Vagina (tissue), 2 donors: ENCODE results near the gene CRYBG1. TPM values are rescaled to one million over a fixed set of nuclear protein-coding genes. Genes with fewer than 3 reads are reported as not detected.

Source experiments
- DNase-seq, 2 donors: peaks; one replicate each; pipeline ENCODE4 v3.0.0-alpha.2; 2017; ENCODE audit errors: extremely low spot score in 2 of 2
- H3K27ac ChIP-seq: fragments of 200-600 bp; sonication (generic); one replicate; pipeline ENCODE4 v1.5.1; 2019
- H3K27me3 ChIP-seq: fragments of 200-600 bp; sonication (generic); one replicate; pipeline ENCODE4 v1.5.1; 2019
- H3K36me3 ChIP-seq, 2 donors: fragments of 200-600 bp; sonication (generic); one replicate each; pipeline ENCODE4 v1.5.1; 2017 to 2019
- H3K4me1 ChIP-seq: fragments of 200-600 bp; sonication (generic); one replicate; pipeline ENCODE4 v1.5.1; 2019
- H3K4me3 ChIP-seq, 2 donors: fragments of 200-600 bp; sonication (generic); 1 replicate in 1 of 2; 2 replicates in 1 of 2; pipeline ENCODE4 v1.5.1; 2016 to 2019
- H3K9me3 ChIP-seq: fragments of 200-600 bp; sonication (generic); one replicate; pipeline ENCODE4 v1.5.1; 2019
- CTCF ChIP-seq, 3 experiments: fragments of 450-650 bp in 2 of 3; fragments of 200-600 bp in 1 of 3; sonication (generic) in 1 of 3; IDR thresholded peaks; one replicate each; pipeline ENCODE4 v1.5.1; 2017 to 2019; ENCODE audit warnings: antibody characterized with exemption in 3 of 3, mild to moderate bottlenecking in 2 of 3, moderate library complexity in 2 of 3
- POLR2A ChIP-seq, 2 donors: fragments of 450-650 bp; IDR thresholded peaks; one replicate each; pipeline ENCODE4 v1.6.1; 2017; ENCODE audit warnings: antibody characterized with exemption in 2 of 2, mild to moderate bottlenecking in 2 of 2, moderate library complexity in 2 of 2
- POLR2AphosphoS5 ChIP-seq, 2 donors: sonication (generic); formaldehyde crosslinking; IDR thresholded peaks; one replicate each; pipeline ENCODE4 v1.9.0; 2017; ENCODE audit warnings: antibody characterized with exemption in 2 of 2, mild to moderate bottlenecking in 2 of 2, low read depth in 1 of 2; ENCODE audit not compliant: insufficient read depth in 1 of 2
- intact Hi-C: fragments of 100-400 bp; cut with DNase I; formaldehyde crosslinking; loops from one replicate; pipeline ENCODE4 v1.15.1; 2023
- total RNA-seq: library from RNA; depleted of rRNA; stranded (reverse); fragments of >200 nt; gene quantifications from one replicate; pipeline ENCODE4 v1.2.3, GENCODE V29; 2016

CRYBG1 gene
- total RNA-seq, 1 donor from 2014 or later = 46.7 TPM

DNA sequence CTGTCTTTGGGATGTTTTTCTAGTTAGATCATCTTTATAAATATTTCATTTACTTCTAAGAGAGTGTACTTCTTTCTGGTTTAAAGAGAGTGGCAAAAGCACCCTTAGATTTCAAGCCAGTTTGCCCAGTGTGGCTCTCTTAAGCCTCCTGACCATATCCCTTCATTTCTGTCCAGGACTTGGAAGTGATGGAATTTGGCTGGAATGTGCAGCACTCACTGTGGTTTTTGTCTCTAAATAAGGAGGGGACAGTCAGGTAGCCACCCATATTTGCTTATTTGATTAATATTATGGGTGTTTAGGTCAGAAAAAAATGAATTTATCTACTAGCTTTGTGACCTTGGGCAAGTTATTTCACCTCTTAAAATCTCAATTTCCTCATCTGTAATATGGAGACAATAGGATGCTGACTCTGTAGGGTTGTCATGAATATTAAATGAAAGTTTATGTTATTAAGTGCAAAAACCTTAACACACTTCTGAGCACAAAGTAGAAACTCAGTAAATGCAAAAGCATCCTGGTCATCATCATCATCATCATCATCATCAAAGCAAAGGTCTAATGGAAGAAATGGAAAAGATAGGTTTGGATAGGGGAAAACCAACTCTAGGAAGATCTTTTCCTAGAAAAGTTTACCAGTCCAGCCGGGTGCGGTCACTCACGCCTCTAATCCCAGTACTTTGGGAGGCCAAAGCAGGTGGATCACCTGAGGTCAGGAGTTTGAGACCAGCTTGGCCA is 3.1 kb downstream of the CRYBG1 start:
- H3K27me3 ChIP-seq = no peaks in the 10 kb centered on the region
- H3K9me3 ChIP-seq = no peaks in the 10 kb centered on the region
- no peak overlapping the region for H3K27ac ChIP-seq
- no peak for DNase-seq
- peaks cover 18% of the 10 kb centered on the region for H3K4me1 ChIP-seq
- TF ChIP-seq POLR2AphosphoS5 (IDR thresholded peaks at IDR 0.05; ENCODE audit: insufficient read depth in 1 of 2, low read depth in 1 of 2) = no peak
- no peak for TF ChIP-seq CTCF (IDR thresholded peaks at IDR 0.05)
- no peak for TF ChIP-seq POLR2A (IDR thresholded peaks at IDR 0.05)
- no peaks in the 10 kb centered on the region for H3K36me3 ChIP-seq
- no peak overlapping the region for H3K4me3 ChIP-seq
- intact Hi-C loops = no loop called here

DNA sequence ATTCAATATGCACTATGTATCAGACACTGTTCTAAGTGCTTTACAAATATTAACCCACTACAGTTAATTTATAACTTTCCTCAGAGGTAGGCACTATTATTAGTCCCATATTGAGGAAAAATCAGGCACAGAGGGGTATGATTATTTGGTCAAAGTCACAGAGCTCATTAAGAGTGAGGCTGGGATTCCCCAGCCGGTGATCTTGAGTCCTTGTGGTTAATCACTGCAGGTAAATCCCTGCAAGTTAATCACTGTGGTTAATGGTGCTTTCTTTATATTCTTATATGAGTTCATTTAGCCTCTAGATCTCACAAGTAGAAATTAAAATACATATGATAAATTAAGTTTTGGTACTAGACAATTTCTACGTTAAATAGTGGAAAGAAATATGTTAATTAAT is 9.2 kb downstream of the CRYBG1 start:
- no peak overlapping the region for H3K27ac ChIP-seq
- H3K4me3 ChIP-seq = no peak overlapping the region
- intact Hi-C loops = no loop called here
- H3K36me3 ChIP-seq = no peaks in the 10 kb centered on the region
- TF ChIP-seq CTCF (IDR thresholded peaks at IDR 0.05) (no peak), POLR2AphosphoS5 (IDR thresholded peaks at IDR 0.05; ENCODE audit: insufficient read depth in 1 of 2, low read depth in 1 of 2) (no peak), POLR2A (IDR thresholded peaks at IDR 0.05) (no peak)
- no peak for DNase-seq
- H3K4me1 ChIP-seq = peaks cover 11% of the 10 kb centered on the region
- H3K9me3 ChIP-seq = no peaks in the 10 kb centered on the region
- no peaks in the 10 kb centered on the region for H3K27me3 ChIP-seq

DNA sequence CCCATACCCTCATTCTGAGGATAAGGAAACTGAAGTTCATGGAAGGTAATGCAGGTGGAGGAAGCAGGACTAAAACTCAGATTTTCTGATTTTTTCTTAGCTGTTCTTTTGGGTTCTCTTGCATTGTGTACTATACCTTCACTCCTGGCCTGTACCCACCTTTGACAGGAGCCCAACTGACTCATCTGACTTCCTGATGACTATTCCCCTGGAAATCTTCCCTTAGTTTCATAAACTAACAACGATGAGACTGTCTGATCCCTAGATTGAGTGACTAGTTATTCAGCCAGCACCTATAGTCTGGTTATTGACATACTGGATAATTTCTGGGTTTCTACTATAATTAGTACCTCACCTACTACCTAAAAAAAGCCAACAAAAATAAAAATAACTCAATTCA is 10.1 kb downstream of the CRYBG1 start:
- Histone ChIP-seq H3K9me3 (no peaks in the 10 kb centered on the region), H3K27ac (no peak overlapping the region), H3K27me3 (no peaks in the 10 kb centered on the region), H3K4me3 (no peak overlapping the region), H3K36me3 (no peaks in the 10 kb centered on the region), H3K4me1 (peaks cover 11% of the 10 kb centered on the region)
- no peak for DNase-seq
- TF ChIP-seq POLR2A (IDR thresholded peaks at IDR 0.05) (no peak), POLR2AphosphoS5 (IDR thresholded peaks at IDR 0.05; ENCODE audit: insufficient read depth in 1 of 2, low read depth in 1 of 2) (peak in 1 of 2 donors; percentile 10)
- intact Hi-C loops = no loop called here

DNA sequence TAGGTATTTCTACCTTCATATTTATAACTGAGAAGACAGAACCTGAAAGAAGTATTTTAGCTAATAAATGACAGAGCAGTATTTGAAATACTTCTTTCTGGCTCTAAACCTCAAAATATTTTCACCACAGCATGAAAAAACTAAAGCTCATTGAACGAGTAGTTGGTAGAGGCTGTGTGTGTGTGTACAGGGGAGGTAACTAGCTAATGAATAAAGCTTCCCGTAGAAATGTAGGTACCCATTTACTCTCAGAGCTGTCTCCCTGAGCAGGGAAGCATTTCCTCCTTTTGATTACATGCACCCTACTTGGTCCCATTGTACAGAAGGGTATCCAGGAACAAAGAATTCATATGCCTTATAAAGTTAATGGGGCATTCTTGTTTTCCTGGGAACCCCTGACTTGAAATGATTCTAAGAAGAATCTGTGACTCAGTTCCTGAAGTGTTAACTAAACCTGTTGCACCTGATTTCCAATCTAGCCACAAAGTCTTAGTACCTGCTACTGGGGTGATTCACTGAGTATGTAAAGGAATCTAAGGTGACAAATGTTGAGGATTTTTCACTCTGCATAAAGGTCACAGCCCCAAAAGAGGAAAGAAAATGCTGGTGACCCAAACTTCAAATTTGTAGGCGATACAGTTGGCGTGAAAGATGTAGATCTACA is 12.5 kb downstream of the CRYBG1 start:
- Histone ChIP-seq H3K27ac (no peak overlapping the region), H3K27me3 (no peaks in the 10 kb centered on the region), H3K36me3 (no peaks in the 10 kb centered on the region), H3K4me3 (no peak overlapping the region), H3K4me1 (peaks cover 17% of the 10 kb centered on the region), H3K9me3 (no peaks in the 10 kb centered on the region)
- intact Hi-C loops = no loop called here
- DNase-seq = no peak
- peak in 1 of 2 donors; percentile 43 for TF ChIP-seq POLR2AphosphoS5 (IDR thresholded peaks at IDR 0.05; ENCODE audit: insufficient read depth in 1 of 2, low read depth in 1 of 2)
- no peak for TF ChIP-seq CTCF (IDR thresholded peaks at IDR 0.05)

- intact Hi-C loops = no loop called here
- no peak for TF ChIP-seq POLR2A (IDR thresholded peaks at IDR 0.05)
- no peak for TF ChIP-seq CTCF (IDR thresholded peaks at IDR 0.05)
- no peak for TF ChIP-seq POLR2AphosphoS5 (IDR thresholded peaks at IDR 0.05; ENCODE audit: insufficient read depth in 1 of 2, low read depth in 1 of 2)
- DNase-seq = no peak
Measured at GRCh38 chr6:106373502-106374239, 13.2 kb downstream of the CRYBG1 start.

More at GRCh38 chr6:106373502-106374239, 13.2 kb downstream of the CRYBG1 start:
- Histone ChIP-seq H3K9me3 (no peaks in the 10 kb centered on the region), H3K4me1 (peaks cover 17% of the 10 kb centered on the region), H3K4me3 (no peak overlapping the region), H3K36me3 (no peaks in the 10 kb centered on the region), H3K27ac (no peak overlapping the region), H3K27me3 (no peaks in the 10 kb centered on the region)
